Stimulated activated naive B cell treated with anti-CD40 and anti-IgM and Interleukin-4, amounts not matched to agents 10 μg/mL and 1 μg/mL and 100 μg/mL, for 72 hours (primary cell): ENCODE results near the gene NOTCH2NLA.
"Not testable (repeated sequence)": the region's sequence is repeated elsewhere in the genome, so short reads cannot be mapped to it uniquely, and the experiment has no call there.

Source experiments
- ATAC-seq, 2 donors: fragments of 150-1000 bp; cut with Tn5 transposase; replicated peaks; 2 replicates each; pipeline ENCODE4 v1.10.0; 2021; ENCODE audit warnings: moderate library complexity in 1 of 2
- DNase-seq: peaks from one replicate; pipeline ENCODE4 v3.0.0; 2021
- H3K27ac Mint-ChIP-seq: one replicate; pipeline ENCODE4 v1.8.0; 2022; ENCODE audit warnings: mild to moderate bottlenecking, mixed read lengths
- H3K27me3 Mint-ChIP-seq, 2 donors: one replicate each; pipeline ENCODE4 v1.8.0; 2022; ENCODE audit warnings: mixed read lengths in 2 of 2
- H3K36me3 Mint-ChIP-seq, 2 donors: one replicate each; pipeline ENCODE4 v1.8.0; 2022; ENCODE audit warnings: mixed read lengths in 2 of 2, mild to moderate bottlenecking in 1 of 2
- H3K4me1 Mint-ChIP-seq, 2 donors: one replicate each; pipeline ENCODE4 v1.8.0; 2022; ENCODE audit warnings: mixed read lengths in 2 of 2, mild to moderate bottlenecking in 1 of 2
- H3K4me3 Mint-ChIP-seq, 2 donors: one replicate each; pipeline ENCODE4 v1.8.0; 2022; ENCODE audit warnings: mild to moderate bottlenecking in 2 of 2, mixed read lengths in 2 of 2, moderate library complexity in 1 of 2
- H3K9me3 Mint-ChIP-seq, 2 donors: one replicate each; pipeline ENCODE4 v1.8.0; 2022; ENCODE audit warnings: mixed read lengths in 2 of 2, mild to moderate bottlenecking in 1 of 2

The NOTCH2NLA gene

GRCh38 chr1:146228710-146229477 lies at the start of gene NOTCH2NLA:
Gene NOTCH2NLA, minus strand, starts transcription at chr1:146229021. Its CDS starts 39,684 bp downstream, at chr1:146189337.
- Mint-ChIP-seq H3K4me3 (peak within 1 kb of the TSS; percentile 82 to 88), H3K27ac (peak within 1 kb of the TSS; percentile 84)
- not testable (repeated sequence) for H3K36me3 Mint-ChIP-seq, H3K27me3 Mint-ChIP-seq, H3K9me3 Mint-ChIP-seq, H3K4me1 Mint-ChIP-seq
- ATAC-seq, result peak; percentile 60 to 67
- DNase-seq, result peak; percentile 57

DNA sequence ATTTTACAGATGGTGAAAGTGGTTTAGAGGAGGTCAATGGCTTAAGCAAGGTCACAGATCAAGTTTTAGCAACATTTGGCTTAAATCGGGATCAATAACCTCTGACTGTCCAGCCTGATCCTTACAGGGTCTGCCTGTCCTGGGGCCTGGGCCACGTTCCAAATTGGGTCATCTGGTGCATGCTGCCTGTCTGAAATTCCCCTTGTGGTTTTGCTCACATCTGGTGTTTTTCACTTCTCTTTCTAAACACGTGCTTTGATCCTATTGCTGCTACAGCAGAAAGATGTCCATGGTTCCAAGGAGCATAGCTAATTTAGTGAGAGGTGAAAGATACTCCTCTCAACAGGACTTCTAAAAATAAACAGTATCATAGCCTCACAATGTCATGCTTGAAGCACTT lies 49.5 kb upstream of the NOTCH2NLA start:
- H3K27ac Mint-ChIP-seq, H3K9me3 Mint-ChIP-seq, DNase-seq, H3K27me3 Mint-ChIP-seq, H3K36me3 Mint-ChIP-seq, H3K4me1 Mint-ChIP-seq, H3K4me3 Mint-ChIP-seq: not testable (repeated sequence)
- ATAC-seq, result peak; percentile 79 to 86

DNA sequence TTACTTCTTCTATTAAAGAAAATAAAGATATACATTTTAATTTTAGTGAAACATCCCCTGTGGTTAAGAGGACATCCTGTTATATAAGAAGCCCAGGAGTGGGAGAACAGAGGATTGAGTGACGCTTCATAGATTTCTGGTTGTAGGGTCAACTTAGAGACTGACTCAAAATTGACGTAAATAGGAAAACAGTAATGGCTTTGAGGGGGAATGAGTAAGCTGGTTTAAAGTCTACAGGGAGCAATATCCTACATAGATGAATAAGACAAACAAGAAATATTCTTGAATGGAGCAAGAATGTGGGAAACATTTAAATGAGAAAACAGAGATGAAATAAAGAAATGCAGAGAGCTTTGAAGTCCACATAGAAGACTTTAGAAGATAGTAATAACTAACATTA lies 48.3 kb upstream of the NOTCH2NLA start:
- not testable (repeated sequence) for H3K9me3 Mint-ChIP-seq, H3K4me3 Mint-ChIP-seq, H3K36me3 Mint-ChIP-seq, H3K27me3 Mint-ChIP-seq, DNase-seq, H3K27ac Mint-ChIP-seq, H3K4me1 Mint-ChIP-seq
- peak; percentile 25 to 33 for ATAC-seq

DNA sequence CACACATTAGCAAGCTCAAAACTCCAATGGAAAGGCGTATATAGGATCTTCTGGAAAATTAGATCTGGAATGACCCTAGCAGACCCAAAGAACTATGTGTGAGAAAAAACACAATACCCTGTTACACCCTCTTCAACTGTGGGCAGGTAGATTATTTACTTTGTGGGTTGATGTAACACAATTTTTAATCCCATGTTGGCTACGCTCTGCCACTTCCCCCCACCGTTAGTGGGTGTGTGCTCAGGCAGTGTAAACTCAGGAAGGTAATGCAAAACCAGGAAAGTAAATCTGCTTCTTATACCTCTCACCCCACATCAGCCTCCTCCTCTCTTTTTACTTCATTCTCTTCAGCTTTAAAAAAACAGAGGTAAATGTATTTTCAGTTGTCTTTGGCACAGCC lies 45.3 kb upstream of the NOTCH2NLA start:
- not testable (repeated sequence) for H3K27me3 Mint-ChIP-seq, DNase-seq, H3K36me3 Mint-ChIP-seq, H3K4me3 Mint-ChIP-seq, ATAC-seq, H3K4me1 Mint-ChIP-seq, H3K9me3 Mint-ChIP-seq, H3K27ac Mint-ChIP-seq

- DNase-seq, H3K9me3 Mint-ChIP-seq, H3K36me3 Mint-ChIP-seq, H3K4me1 Mint-ChIP-seq, H3K4me3 Mint-ChIP-seq, H3K27me3 Mint-ChIP-seq, ATAC-seq, H3K27ac Mint-ChIP-seq: not testable (repeated sequence)
Observed at GRCh38 chr1:146273194-146273593, 44.4 kb upstream of the NOTCH2NLA start.

GRCh38 chr1:146272734-146273133 lies 43.9 kb upstream of the NOTCH2NLA start:
- not testable (repeated sequence) for H3K4me1 Mint-ChIP-seq, H3K27me3 Mint-ChIP-seq, DNase-seq, H3K4me3 Mint-ChIP-seq, H3K36me3 Mint-ChIP-seq, ATAC-seq, H3K27ac Mint-ChIP-seq, H3K9me3 Mint-ChIP-seq

- not testable (repeated sequence) for H3K36me3 Mint-ChIP-seq, H3K27me3 Mint-ChIP-seq, H3K4me3 Mint-ChIP-seq, DNase-seq, H3K9me3 Mint-ChIP-seq, H3K27ac Mint-ChIP-seq, H3K4me1 Mint-ChIP-seq
- ATAC-seq, result peak; percentile 96 to 97
Observed at GRCh38 chr1:146271977-146272376, 43.2 kb upstream of the NOTCH2NLA start.

DNA sequence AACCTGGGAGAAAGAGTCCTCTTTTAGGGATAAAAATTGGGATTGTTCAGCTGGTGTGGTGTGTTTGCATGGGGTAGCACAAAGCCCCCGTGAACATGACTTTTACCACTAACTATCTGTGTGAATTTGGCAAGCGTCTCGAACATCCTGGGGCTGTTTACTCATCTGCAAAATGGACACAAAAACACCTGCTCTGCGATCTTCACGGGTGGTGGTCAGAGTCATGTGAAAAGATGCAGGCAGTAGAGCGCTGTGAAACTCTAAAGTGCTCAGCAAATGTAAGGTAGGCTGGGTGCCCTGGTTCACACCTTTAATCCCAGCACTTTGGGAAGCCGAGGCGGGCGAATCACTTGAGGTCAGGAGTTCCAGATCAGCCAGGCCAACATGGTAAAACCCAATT lies 41.3 kb upstream of the NOTCH2NLA start:
- peak in 1 of 2 donors; percentile 20 for ATAC-seq
- not testable (repeated sequence) for H3K4me1 Mint-ChIP-seq, DNase-seq, H3K27ac Mint-ChIP-seq, H3K36me3 Mint-ChIP-seq, H3K4me3 Mint-ChIP-seq, H3K9me3 Mint-ChIP-seq, H3K27me3 Mint-ChIP-seq

- H3K4me3 Mint-ChIP-seq, DNase-seq, H3K36me3 Mint-ChIP-seq, H3K27ac Mint-ChIP-seq, H3K9me3 Mint-ChIP-seq, H3K4me1 Mint-ChIP-seq, H3K27me3 Mint-ChIP-seq: not testable (repeated sequence)
- ATAC-seq, result peak; percentile 47 to 50
Observed at GRCh38 chr1:146266179-146266748, 37.4 kb upstream of the NOTCH2NLA start.

DNA sequence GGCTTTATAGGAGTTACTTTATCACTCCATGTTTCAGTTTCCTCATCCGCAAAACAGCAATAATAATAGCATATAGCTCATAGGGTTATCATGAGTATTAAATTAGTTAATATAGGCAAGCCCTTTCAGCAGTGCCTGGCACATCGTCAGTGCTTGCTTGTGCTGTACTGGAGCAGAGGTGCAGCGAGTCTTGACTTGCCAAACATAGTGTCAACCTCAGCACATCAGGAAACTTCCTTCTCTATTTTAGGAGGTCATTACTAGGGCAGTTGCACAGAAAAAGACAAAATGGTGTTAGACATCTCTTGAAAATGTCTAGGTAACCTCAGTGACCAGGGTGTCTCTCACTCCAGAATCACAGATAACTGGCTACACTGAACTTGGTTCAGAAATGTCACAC lies 35.9 kb upstream of the NOTCH2NLA start:
- H3K27ac Mint-ChIP-seq, H3K9me3 Mint-ChIP-seq, H3K27me3 Mint-ChIP-seq, DNase-seq, H3K4me1 Mint-ChIP-seq, H3K36me3 Mint-ChIP-seq, H3K4me3 Mint-ChIP-seq: not testable (repeated sequence)
- ATAC-seq, result peak in 1 of 2 donors; percentile 32

GRCh38 chr1:146260006-146260730 lies 31.3 kb upstream of the NOTCH2NLA start:
- H3K4me1 Mint-ChIP-seq, H3K27me3 Mint-ChIP-seq, H3K36me3 Mint-ChIP-seq, H3K4me3 Mint-ChIP-seq, DNase-seq, H3K9me3 Mint-ChIP-seq, H3K27ac Mint-ChIP-seq: not testable (repeated sequence)
- peak; percentile 90 to 91 for ATAC-seq

DNA sequence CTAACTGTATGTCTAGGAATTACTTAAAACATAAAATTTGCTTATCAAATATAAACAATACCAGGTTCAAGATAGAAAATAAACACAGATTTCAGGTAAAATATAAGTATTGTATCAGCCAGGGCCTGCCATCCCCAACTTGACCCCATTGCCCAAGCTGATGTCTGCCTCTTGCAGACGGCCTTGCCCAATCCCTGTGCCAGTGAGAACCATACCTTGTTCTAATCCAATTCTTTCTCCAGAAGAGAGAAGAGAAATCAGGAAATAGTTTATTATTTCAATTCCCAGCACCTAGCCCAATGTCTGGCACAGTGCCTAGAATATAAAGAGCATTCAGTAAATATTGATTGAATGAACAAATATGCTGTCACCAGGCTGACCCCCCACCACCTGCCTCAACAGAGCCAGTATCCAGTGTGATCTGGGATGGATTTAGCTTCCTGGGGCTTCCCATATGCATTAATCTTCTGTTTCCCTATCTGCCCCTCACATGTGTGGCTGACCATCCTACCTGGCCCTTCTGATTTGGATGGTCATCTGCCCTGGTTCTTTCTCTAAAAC lies 29.3 kb upstream of the NOTCH2NLA start:
- not testable (repeated sequence) for H3K27ac Mint-ChIP-seq, H3K36me3 Mint-ChIP-seq, H3K27me3 Mint-ChIP-seq, H3K4me1 Mint-ChIP-seq, H3K4me3 Mint-ChIP-seq, ATAC-seq, DNase-seq, H3K9me3 Mint-ChIP-seq

DNA sequence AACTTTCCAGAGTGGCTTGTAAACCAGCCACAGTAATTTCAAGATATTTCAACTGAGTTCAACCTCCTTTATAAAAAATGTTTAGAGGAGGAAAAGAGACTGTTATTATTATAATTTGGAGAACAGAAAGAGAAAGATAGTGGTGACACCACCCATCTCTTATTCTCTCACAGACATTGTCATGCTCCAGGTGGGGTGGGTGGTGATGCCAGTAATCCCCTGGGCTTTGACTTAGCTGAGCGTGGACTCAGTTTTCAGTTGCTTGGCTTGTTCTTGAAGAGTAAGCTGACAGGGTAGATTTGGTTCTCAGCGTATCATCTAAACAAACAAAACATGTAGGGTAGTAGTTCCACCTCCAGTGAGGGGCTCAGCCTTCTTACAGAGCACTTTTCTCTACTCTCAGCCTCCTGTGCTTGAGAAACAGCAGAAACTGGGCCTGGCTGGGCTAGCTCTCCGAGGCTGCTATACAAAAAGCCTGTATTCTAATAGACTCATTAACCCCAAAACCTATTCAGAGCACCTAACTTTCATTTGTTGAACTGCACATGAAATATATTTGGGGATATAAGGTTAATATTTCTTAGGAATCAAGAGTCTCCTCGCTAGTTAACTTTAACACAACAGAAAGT lies 25.9 kb upstream of the NOTCH2NLA start:
- H3K9me3 Mint-ChIP-seq, H3K27ac Mint-ChIP-seq, H3K4me3 Mint-ChIP-seq, H3K4me1 Mint-ChIP-seq, H3K27me3 Mint-ChIP-seq, H3K36me3 Mint-ChIP-seq, DNase-seq: not testable (repeated sequence)
- peak; percentile 100 for ATAC-seq

DNA sequence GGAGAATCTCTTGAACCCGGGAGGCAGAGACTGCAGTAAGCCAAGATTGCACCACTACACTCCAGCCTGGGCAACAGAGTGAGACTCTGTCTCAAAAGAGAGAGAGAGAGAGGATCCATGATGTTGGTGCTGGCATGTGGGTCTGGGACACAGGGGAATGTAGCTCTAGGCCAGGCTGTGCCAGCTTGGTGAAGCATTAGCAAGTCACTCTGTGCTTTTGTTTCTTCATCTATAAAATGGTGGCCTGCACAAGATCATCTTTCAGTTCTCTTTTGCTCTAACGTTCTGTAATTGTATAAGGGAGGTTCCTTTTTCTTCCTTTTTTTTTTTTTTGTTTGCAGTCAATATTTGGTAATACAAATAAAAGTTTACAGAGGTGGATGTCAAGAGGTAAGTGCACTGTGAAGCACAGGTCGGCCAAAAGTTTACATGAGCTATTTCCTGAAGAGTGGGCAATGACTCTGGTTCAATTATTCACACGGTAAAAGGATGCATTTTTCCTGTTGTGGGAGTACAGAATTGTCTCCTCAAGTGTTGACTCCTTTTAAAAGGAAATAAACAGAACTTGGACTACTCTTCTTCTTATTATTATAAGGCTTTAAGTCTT lies 24.5 kb upstream of the NOTCH2NLA start:
- not testable (repeated sequence) for DNase-seq, H3K4me3 Mint-ChIP-seq, H3K9me3 Mint-ChIP-seq, H3K36me3 Mint-ChIP-seq, H3K27ac Mint-ChIP-seq, H3K27me3 Mint-ChIP-seq, ATAC-seq, H3K4me1 Mint-ChIP-seq
